Measurements from ENCODE around the gene OLIG2. TPM values are rescaled to one million over a fixed set of nuclear protein-coding genes. Genes with fewer than 3 reads are reported as not detected.

OLIG2 gene
- polyA plus RNA-seq, 3 donors from 2014 or later = not detected

DNA sequence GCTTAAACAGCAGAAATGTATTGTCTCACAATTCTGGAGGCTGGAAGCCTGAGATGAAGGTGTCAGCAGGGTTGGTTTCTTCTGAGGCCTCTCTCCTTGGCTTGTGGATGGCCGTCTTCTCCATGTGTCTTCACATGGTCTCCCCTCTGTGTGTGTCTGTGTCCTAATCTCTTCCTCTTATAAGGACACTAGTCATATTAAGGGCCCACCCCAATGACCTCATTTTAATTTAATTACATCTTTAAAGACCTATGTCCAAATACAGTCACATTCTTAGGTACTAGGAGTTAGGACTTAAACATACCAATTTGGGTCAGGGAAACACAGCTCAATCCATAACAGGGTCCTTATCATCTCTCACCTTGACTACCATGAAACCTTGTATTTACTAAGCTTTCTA, 14.8 kb upstream of the OLIG2 start:
- peaks cover 0 to 4% (median 0%) of the 10 kb centered on the region in 3 donors for H3K36me3 Mint-ChIP-seq
- peaks cover 4 to 26% (median 7%) of the 10 kb centered on the region in 3 donors for H3K27me3 Mint-ChIP-seq (ENCODE audit: low read depth in 3 of 3)
- H3K9me3 Mint-ChIP-seq = peaks cover 0 to 4% (median 0%) of the 10 kb centered on the region in 6 donors
- H3K27ac Mint-ChIP-seq = no peak overlapping the region
- no peak overlapping the region for H3K4me3 Mint-ChIP-seq
- no peak for DNase-seq
- H3K4me1 Mint-ChIP-seq = no peaks in the 10 kb centered on the region

DNA sequence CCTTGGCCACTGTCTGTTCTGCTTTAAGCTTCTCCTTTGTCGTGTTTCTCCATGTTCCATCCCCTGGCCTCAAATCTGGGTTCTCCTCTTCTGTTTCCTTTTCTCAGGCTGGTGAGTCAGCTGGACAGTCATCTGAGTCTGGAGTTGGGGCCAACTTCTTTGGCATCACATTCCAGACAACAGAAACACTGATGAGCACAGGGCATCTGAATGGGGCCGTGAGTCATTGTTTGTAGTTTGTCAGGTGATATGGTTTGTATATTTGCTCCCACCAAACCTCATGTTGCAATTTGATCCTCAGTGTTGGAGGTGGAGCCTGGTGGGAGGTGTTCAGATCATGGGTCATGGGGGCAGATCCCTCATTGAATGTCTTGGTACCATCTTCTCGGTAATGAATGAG, 14.3 kb upstream of the OLIG2 start:
- no peaks in the 10 kb centered on the region for H3K4me1 Mint-ChIP-seq
- no peak overlapping the region for H3K27ac Mint-ChIP-seq
- H3K4me3 Mint-ChIP-seq = no peak overlapping the region
- H3K9me3 Mint-ChIP-seq = peaks cover 0 to 4% (median 0%) of the 10 kb centered on the region in 6 donors
- DNase-seq = no peak
- H3K27me3 Mint-ChIP-seq (ENCODE audit: low read depth in 3 of 3) = peaks cover 7 to 28% (median 10%) of the 10 kb centered on the region in 3 donors
- peaks cover 0 to 4% (median 0%) of the 10 kb centered on the region in 3 donors for H3K36me3 Mint-ChIP-seq

DNA sequence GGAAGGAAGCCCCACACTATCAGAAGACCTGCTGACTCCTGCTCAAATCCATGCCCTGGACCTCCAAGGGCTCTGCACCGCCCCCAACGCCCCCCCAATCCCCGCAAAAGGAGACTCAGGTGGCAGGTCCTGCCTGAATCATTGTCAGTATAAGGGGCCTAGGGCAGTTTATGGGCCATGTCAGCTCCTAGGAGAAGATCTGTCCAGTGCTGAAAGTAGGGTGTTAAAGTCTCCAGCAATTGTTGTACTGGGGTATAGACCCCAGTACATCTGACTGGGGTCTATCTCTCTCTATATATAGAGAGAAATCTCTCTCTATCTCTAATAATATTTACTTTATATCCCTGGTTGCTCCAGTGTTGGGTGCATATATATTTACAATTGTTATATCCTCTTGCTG, 12.1 kb upstream of the OLIG2 start:
- H3K4me1 Mint-ChIP-seq = peaks cover under 1 to 9% of the 10 kb centered on the region in 2 donors
- no peak overlapping the region for H3K4me3 Mint-ChIP-seq
- no peak overlapping the region for H3K27ac Mint-ChIP-seq
- peaks cover 8 to 30% (median 11%) of the 10 kb centered on the region in 3 donors for H3K27me3 Mint-ChIP-seq (ENCODE audit: low read depth in 3 of 3)
- peaks cover 0 to 4% (median 0%) of the 10 kb centered on the region in 3 donors for H3K36me3 Mint-ChIP-seq
- H3K9me3 Mint-ChIP-seq = peaks cover 0 to 4% (median 0%) of the 10 kb centered on the region in 6 donors
- DNase-seq = no peak

DNA sequence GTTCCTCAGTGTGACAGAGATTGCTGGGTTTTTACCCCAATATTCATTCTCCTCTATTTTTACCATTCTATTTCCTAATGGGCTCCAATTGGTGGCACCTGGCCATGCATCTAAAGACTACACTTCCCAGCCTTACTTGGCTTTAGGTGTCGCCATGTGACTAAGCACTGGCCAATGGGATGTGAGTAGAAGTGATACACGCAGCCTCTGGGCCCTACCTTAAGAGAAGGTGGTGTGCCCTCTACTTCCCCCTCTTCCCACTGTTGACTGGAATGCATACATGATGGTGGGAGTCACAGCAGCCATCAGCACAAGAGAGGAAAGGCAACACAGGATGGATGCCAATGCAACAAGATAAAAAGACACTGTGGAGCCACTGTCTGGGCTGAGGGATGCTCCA, 11.4 kb upstream of the OLIG2 start:
- no peak for DNase-seq
- peaks cover 12 to 36% (median 15%) of the 10 kb centered on the region in 3 donors for H3K27me3 Mint-ChIP-seq (ENCODE audit: low read depth in 3 of 3)
- peaks cover 0 to 4% (median 0%) of the 10 kb centered on the region in 3 donors for H3K36me3 Mint-ChIP-seq
- H3K9me3 Mint-ChIP-seq = peaks cover 0 to 4% (median 0%) of the 10 kb centered on the region in 6 donors
- no peak overlapping the region for H3K4me3 Mint-ChIP-seq
- H3K4me1 Mint-ChIP-seq = peaks cover 8 to 16% of the 10 kb centered on the region in 2 donors
- no peak overlapping the region for H3K27ac Mint-ChIP-seq

DNA sequence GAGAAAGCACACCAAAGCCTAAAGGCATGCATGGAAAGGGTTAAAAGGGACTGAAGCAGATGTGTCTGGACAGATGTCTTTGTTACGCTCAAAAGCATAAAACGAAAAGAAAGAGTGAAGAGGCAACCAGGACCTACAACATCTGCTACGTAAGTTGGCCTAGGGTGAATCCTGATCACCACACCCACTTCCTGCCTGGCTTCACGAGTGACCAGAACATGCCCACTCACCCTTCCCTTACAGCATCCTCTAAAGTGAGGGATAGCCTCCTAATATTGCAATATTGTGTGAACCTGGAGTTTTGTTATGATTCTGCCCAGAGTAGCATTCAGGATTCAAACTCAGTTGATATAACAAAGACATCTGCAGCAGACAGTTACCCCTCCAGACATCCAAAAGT, 10.6 kb upstream of the OLIG2 start:
- Mint-ChIP-seq H3K36me3 (peaks cover 0 to 4% (median 0%) of the 10 kb centered on the region in 3 donors), H3K9me3 (peaks cover 0 to 4% (median 0%) of the 10 kb centered on the region in 6 donors), H3K4me1 (peaks cover 12 to 21% of the 10 kb centered on the region in 2 donors), H3K27me3 (ENCODE audit: low read depth in 3 of 3) (peaks cover 16 to 39% (median 17%) of the 10 kb centered on the region in 3 donors), H3K4me3 (no peak overlapping the region), H3K27ac (no peak overlapping the region)
- no peak for DNase-seq

DNA sequence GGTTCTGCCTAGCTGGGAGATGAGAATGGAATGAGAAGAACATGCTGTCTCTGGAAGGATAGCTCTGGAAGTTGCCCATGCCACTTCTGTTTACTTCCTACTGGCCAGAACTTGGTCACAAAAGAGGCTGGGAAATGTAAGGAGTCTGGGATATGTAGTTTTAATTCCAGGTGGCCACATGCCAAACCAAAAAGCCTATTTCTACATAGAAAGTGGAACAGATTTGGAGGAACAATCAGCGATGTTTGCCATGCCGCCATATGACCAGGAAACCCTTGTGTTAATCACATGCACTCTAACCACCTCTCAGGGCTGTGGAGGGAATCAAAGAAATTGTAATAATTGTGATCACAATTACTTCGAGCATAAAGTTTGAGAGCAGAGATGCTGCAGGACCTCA, 10.0 kb upstream of the OLIG2 start:
- peaks cover 0 to 4% (median 0%) of the 10 kb centered on the region in 3 donors for H3K36me3 Mint-ChIP-seq
- DNase-seq = no peak
- peaks cover 17 to 27% of the 10 kb centered on the region in 2 donors for H3K4me1 Mint-ChIP-seq
- peaks cover 0 to 4% (median 0%) of the 10 kb centered on the region in 6 donors for H3K9me3 Mint-ChIP-seq
- peaks cover 14 to 39% (median 22%) of the 10 kb centered on the region in 3 donors for H3K27me3 Mint-ChIP-seq (ENCODE audit: low read depth in 3 of 3)
- H3K4me3 Mint-ChIP-seq = no peak overlapping the region
- no peak overlapping the region for H3K27ac Mint-ChIP-seq

DNA sequence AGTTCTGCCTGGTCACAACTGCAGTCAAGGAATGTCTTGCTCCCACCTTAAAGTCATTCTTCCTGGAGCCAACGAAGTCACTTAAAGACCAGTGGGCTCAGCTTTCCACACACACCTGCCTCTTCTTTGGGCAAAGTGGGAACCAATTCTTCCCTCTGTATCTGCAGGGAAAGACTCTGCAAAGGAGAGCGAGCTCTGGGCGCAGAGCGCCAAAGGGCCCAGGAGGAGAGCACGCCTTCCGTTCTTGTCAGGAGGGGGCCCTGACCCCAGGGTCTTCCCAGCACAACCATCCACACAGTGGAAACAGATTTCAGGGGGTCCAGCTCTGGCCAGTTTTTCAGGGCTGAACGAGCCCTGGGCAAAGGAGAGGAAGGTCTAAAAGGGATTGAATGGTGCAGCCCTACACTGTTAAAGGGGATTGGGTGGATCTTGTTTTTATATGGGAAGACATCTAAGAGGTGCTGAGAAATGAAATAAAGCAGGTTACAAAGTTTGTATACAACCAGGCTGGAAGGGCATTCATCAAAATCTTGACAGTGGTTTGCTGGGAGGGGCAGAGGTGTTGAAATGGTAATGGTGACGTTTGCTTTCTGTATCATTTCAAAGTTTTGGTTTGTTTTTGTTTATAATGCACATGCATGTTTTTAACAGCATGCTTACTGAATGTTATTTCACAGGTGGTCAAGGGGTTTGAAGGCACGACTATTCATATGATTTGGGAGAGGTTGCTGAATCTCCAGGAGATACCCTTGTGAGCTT, 6.8 kb upstream of the OLIG2 start:
- Mint-ChIP-seq H3K27ac (peak overlapping the region in 3 of 6 donors; percentile 2 to 46 (median 33)), H3K27me3 (ENCODE audit: low read depth in 3 of 3) (peaks cover 27 to 53% (median 42%) of the 10 kb centered on the region in 3 donors), H3K4me3 (peak overlapping the region; percentile 68 to 92 (median 77)), H3K4me1 (peaks cover 30 to 42% of the 10 kb centered on the region in 2 donors), H3K9me3 (peaks cover 0 to 6% (median 0%) of the 10 kb centered on the region in 6 donors), H3K36me3 (peaks cover 0 to under 1% (median 0%) of the 10 kb centered on the region in 3 donors)
- peak in 1 of 3 donors; percentile 38 for DNase-seq

DNA sequence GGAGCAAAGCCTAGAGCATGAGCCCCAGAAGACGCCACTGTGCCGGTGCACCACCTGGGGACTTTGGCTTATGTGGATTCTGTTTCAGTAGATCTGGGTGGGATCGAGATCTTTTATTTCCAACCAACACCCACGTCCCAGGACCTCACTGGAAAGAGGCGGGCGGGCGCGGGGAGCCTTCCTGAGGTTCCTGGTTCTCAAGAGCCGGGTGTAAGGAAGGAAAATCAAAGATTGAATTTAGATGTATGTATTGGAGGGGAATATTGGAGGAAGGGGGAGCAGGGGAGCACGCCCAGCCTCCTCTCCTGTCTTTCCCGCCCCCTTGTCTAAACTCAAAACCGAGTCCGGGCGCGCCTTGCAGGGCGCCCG, 6.2 kb upstream of the OLIG2 start:
- Mint-ChIP-seq H3K27me3 (ENCODE audit: low read depth in 3 of 3) (peaks cover 32 to 53% (median 48%) of the 10 kb centered on the region in 3 donors), H3K4me1 (peaks cover 36 to 48% of the 10 kb centered on the region in 2 donors), H3K9me3 (peaks cover 0 to 3% (median 0%) of the 10 kb centered on the region in 6 donors), H3K36me3 (peaks cover 0 to 6% (median 0%) of the 10 kb centered on the region in 3 donors), H3K27ac (peak overlapping the region in 3 of 6 donors; percentile 2 to 46 (median 33)), H3K4me3 (peak overlapping the region; percentile 68 to 92 (median 77))
- no peak for DNase-seq

DNA sequence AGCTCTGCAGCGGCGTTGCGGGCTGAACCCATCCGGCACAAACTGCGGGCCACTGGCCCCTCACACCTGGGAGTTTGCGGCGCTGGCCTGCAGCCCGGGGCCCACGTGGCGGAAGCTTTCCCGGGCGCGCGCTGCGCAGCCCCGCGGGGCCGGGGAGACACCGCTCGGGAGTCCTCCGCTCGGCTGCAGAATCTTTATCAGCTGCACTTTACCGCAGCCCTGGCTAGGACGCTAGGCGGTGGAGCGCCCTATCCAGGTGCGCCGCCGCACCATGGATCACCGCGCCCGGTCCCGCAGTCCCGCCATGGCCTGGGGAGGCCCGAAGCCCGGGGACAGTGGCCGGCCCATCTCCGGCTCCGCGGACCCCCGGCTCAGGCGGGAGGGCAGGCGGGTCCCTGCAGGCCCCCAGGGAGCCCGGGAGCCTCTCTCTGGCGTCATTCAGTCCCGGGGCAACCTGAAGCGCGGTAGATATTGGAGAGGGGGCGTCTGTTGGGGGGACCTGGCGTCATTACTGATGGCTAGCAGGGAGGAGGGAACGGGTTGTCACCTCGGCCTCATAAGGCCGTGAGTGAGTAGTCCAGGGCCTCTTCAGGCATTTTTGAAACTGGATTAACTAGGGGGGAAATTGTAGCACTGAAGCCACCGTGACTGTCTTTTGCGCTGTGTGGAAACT, 5.7 kb upstream of the OLIG2 start:
- no peak for DNase-seq
- Mint-ChIP-seq H3K4me3 (peak overlapping the region; percentile 68 to 92 (median 79)), H3K27ac (peak overlapping the region in 1 of 6 donors; percentile 45), H3K9me3 (peaks cover 0 to 3% (median 0%) of the 10 kb centered on the region in 6 donors), H3K4me1 (peaks cover 41 to 53% of the 10 kb centered on the region in 2 donors), H3K36me3 (peaks cover 0 to 6% (median 0%) of the 10 kb centered on the region in 3 donors), H3K27me3 (ENCODE audit: low read depth in 3 of 3) (peaks cover 38 to 58% (median 53%) of the 10 kb centered on the region in 3 donors)

DNA sequence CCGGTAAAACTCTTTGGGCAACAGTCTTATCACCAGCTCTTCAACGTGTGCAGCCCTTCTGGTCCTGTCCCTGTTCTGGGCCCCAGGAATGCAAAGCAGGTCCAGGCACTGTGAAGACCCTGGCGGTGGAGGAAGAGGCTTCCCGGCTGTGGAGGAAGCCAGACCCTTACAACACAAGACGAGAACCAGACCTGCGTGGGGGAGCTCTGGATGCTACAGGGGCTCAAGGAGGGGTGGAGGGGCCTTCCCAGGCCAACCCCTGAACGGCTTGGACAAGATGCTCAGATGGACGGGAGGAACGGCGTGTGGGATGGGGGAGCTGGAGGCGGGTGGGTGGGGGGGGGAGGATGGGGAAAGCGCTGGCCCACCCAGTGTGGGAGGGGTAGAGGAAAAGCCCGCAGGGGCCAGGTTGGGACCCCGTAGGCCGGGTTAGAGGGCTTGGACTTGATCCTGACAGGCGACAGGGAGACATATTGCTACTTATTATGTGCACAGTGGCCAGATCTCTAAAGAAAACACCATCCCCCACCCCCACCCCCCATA, 5.1 kb upstream of the OLIG2 start:
- H3K9me3 Mint-ChIP-seq = peaks cover 0 to 3% (median 0%) of the 10 kb centered on the region in 6 donors
- H3K36me3 Mint-ChIP-seq = peaks cover 0 to 6% (median 0%) of the 10 kb centered on the region in 3 donors
- H3K4me3 Mint-ChIP-seq = peak overlapping the region; percentile 46 to 85 (median 72)
- peak overlapping the region in 1 of 6 donors; percentile 45 for H3K27ac Mint-ChIP-seq
- DNase-seq = no peak
- H3K4me1 Mint-ChIP-seq = peaks cover 42 to 55% of the 10 kb centered on the region in 2 donors
- peaks cover 39 to 58% (median 55%) of the 10 kb centered on the region in 3 donors for H3K27me3 Mint-ChIP-seq (ENCODE audit: low read depth in 3 of 3)

DNA sequence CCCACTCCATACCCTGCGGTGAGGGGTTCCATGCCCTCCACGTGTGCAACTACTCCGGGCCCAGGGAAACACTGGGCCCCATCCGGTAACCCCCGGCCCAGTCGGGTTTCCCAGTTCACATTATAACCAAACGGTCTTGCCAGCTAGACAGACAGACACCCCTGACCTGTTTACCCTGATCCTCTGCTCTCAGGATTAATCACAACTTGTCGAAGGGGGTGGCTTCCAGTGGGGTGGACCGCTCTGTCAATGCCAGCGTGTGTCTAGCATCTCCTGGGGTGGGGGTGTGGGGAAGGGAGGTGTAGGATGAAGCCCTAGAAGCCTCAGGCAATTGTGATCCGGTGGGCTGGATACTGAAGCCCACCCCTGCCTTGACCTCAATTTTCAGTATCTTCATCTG, 4.6 kb upstream of the OLIG2 start:
- Mint-ChIP-seq H3K27ac (no peak overlapping the region), H3K9me3 (peaks cover 0 to 6% (median 0%) of the 10 kb centered on the region in 6 donors), H3K36me3 (peaks cover 0 to 6% (median 0%) of the 10 kb centered on the region in 3 donors), H3K4me1 (peaks cover 46 to 60% of the 10 kb centered on the region in 2 donors), H3K27me3 (ENCODE audit: low read depth in 3 of 3) (peaks cover 43 to 59% (median 59%) of the 10 kb centered on the region in 3 donors), H3K4me3 (peak overlapping the region in 2 of 5 donors; percentile 17 to 27)
- DNase-seq = no peak

DNA sequence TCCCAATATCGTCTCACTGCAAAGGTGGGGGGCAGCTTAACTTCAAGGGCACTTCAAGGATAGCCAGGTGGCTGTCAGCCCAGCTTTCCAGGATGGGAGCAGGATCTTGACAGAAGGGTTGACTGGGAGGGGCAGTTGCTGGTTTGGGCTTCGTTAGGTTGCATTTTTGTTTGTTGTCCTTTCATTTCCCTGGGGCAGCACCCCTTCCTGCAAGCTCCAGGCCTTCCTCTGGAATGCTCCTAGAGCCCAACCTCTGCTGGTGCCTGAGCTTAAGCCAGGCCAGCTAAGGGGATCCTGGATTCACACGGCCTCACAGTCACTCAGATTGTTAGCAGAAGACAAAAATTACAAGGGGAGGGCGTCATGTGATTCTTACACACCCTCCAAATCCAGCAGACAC, 4.1 kb upstream of the OLIG2 start:
- H3K4me3 Mint-ChIP-seq = peak overlapping the region in 2 of 5 donors; percentile 27 to 30
- H3K9me3 Mint-ChIP-seq = peaks cover 0 to 7% (median 0%) of the 10 kb centered on the region in 6 donors
- peak overlapping the region in 1 of 6 donors; percentile 61 for H3K27ac Mint-ChIP-seq
- H3K36me3 Mint-ChIP-seq = peaks cover 0 to 6% (median 0%) of the 10 kb centered on the region in 3 donors
- H3K27me3 Mint-ChIP-seq (ENCODE audit: low read depth in 3 of 3) = peaks cover 46 to 61% (median 60%) of the 10 kb centered on the region in 3 donors
- DNase-seq = no peak
- H3K4me1 Mint-ChIP-seq = peaks cover 51 to 65% of the 10 kb centered on the region in 2 donors

DNA sequence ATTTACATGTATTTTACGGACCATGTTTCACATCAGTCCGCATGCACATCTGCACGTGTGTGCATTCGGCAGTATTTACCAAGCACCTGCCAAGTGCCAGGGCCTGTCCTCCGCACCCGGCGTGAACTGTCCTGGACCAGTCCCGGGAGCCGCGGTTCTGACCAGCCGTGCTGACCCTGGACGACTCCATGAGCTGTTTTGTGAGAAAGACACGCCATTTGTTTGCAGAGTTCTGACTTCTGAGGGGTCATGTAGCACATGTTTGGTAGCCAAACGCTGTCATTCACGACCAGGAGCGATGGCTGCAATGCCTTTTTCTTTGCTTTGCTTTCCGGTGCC, 3.3 kb upstream of the OLIG2 start:
- Mint-ChIP-seq H3K36me3 (peaks cover 0 to 6% (median 0%) of the 10 kb centered on the region in 3 donors), H3K27me3 (ENCODE audit: low read depth in 3 of 3) (peaks cover 52 to 66% (median 65%) of the 10 kb centered on the region in 3 donors), H3K9me3 (peaks cover 0 to 7% (median 0%) of the 10 kb centered on the region in 6 donors), H3K4me3 (peak overlapping the region; percentile 45 to 79 (median 64)), H3K27ac (peak overlapping the region in 1 of 6 donors; percentile 61), H3K4me1 (peaks cover 56 to 70% of the 10 kb centered on the region in 2 donors)
- no peak for DNase-seq
